NCI-H2171 (cell line): ENCODE results near the gene FBLN1.

Experiments
- DNase-seq: peaks from one replicate; lab custom pipeline; 2025; lab: John Stamatoyannopoulos, UW

Gene FBLN1

GRCh38 chr22:45571089-45571488 lies 68.4 kb downstream of the FBLN1 start:
- no peak for DNase-seq

- no peak for DNase-seq
These were observed 69.8 kb downstream of the FBLN1 start for GRCh38 chr22:45572444-45572843.

- no peak for DNase-seq
These were observed 71.5 kb downstream of the FBLN1 start for GRCh38 chr22:45574069-45574703.

- no peak for DNase-seq
These were observed 72.5 kb downstream of the FBLN1 start for GRCh38 chr22:45575173-45575572.

- DNase-seq = no peak
These were observed 73.1 kb downstream of the FBLN1 start for GRCh38 chr22:45575607-45576272.

- no peak for DNase-seq
These were observed 73.6 kb downstream of the FBLN1 start for GRCh38 chr22:45576273-45576625.

- DNase-seq = no peak
These were observed 74.2 kb downstream of the FBLN1 start for GRCh38 chr22:45576730-45577464.

GRCh38 chr22:45577746-45578523 lies 75.3 kb downstream of the FBLN1 start:
- DNase-seq = peak; percentile 77

- no peak for DNase-seq
These were observed 76.0 kb downstream of the FBLN1 start for GRCh38 chr22:45578524-45579147.

GRCh38 chr22:45579306-45579705 lies 76.6 kb downstream of the FBLN1 start:
- DNase-seq = no peak

- no peak for DNase-seq
These were observed 77.4 kb downstream of the FBLN1 start for GRCh38 chr22:45579806-45580725.

- DNase-seq = no peak
These were observed 78.2 kb downstream of the FBLN1 start for GRCh38 chr22:45580726-45581381.

- DNase-seq = no peak
These were observed 78.9 kb downstream of the FBLN1 start for GRCh38 chr22:45581549-45582080.

- DNase-seq = no peak
These were observed 79.7 kb downstream of the FBLN1 start for GRCh38 chr22:45582236-45582954.

GRCh38 chr22:45582955-45583320 lies 80.3 kb downstream of the FBLN1 start:
- DNase-seq = no peak

- no peak for DNase-seq
These were observed 80.8 kb downstream of the FBLN1 start for GRCh38 chr22:45583504-45583903.

GRCh38 chr22:45584121-45584570 lies 81.5 kb downstream of the FBLN1 start:
- DNase-seq = no peak

GRCh38 chr22:45584621-45585436 lies 82.1 kb downstream of the FBLN1 start:
- DNase-seq = no peak

- DNase-seq = no peak
These were observed 82.7 kb downstream of the FBLN1 start for GRCh38 chr22:45585437-45585755.
